IMR-90 (cell line): ENCODE measurements around the gene F2RL3. TPM values are rescaled to one million over a fixed set of nuclear protein-coding genes. Genes with fewer than 3 reads are reported as not detected.

Experiments
- ATAC-seq: fragments of 200-7000 bp; cut with Tn5 transposase; 2 replicates; pipeline ENCODE4 v1.9.1; 2020; ENCODE audit warnings: low read depth, mild to moderate bottlenecking, moderate library complexity
- BruUV-seq: library from RNA; stranded (reverse); fragments of 400-500 nt; replicated peaks from 2 replicates; lab custom pipeline; 2021; lab: Mats Ljungman, UMichigan
- CTCF ChIA-PET: fragments of 300-600 bp; formaldehyde crosslinking; extraction: SDS; loops from one replicate; lab custom pipeline; 2021; ENCODE audit warnings: antibody characterized with exemption; lab: Yijun Ruan, JAX
- POLR2A ChIA-PET: fragments of 300-600 bp; sonication (Branson Sonifier 250); formaldehyde crosslinking; loops from one replicate; lab custom pipeline; 2022; ENCODE audit warnings: antibody characterized with exemption; ENCODE audit not compliant: unreplicated experiment; lab: Charles Lee
- DNase-seq: peaks from one replicate; pipeline ENCODE4 v3.0.0; 2013
- H2AFZ ChIP-seq: replicated peaks from 2 replicates; pipeline ENCODE3; 2013; ENCODE audit warnings: low read length, mild to moderate bottlenecking; ENCODE audit not compliant: poor library complexity
- H2AK5ac ChIP-seq: 2 replicates; pipeline ENCODE4 v1.6.1; 2013; ENCODE audit warnings: low read depth, low read length, inconsistent platforms
- H2AK9ac ChIP-seq: replicated peaks from 2 replicates; pipeline ENCODE3; 2013; ENCODE audit warnings: mild to moderate bottlenecking, low read depth, low read length, moderate library complexity; ENCODE audit not compliant: poor library complexity
- H2BK120ac ChIP-seq: 2 replicates; pipeline ENCODE4 v1.6.1; 2013; ENCODE audit warnings: low read depth, low read length, inconsistent platforms
- H2BK15ac ChIP-seq: 3 replicates; pipeline ENCODE4 v1.6.1; 2013; ENCODE audit warnings: low read depth, low read length, inconsistent platforms
- H2BK20ac ChIP-seq: 2 replicates; pipeline ENCODE4 v1.6.1; 2013; ENCODE audit warnings: low read depth, mild to moderate bottlenecking, inconsistent platforms, low read length, moderate library complexity
- H2BK5ac ChIP-seq: 2 replicates; pipeline ENCODE4 v1.6.1; 2013; ENCODE audit warnings: mild to moderate bottlenecking, low read depth, low read length, inconsistent platforms; ENCODE audit not compliant: poor library complexity, severe bottlenecking
- H3K14ac ChIP-seq: replicated peaks from 2 replicates; pipeline ENCODE4 v1.6.1; 2013; ENCODE audit warnings: low read depth, low read length, inconsistent platforms
- H3K18ac ChIP-seq: 2 replicates; pipeline ENCODE4 v1.6.1; 2013; ENCODE audit warnings: low read depth, low read length, control low read depth
- H3K23ac ChIP-seq: 2 replicates; pipeline ENCODE4 v1.6.1; 2013; ENCODE audit warnings: low read depth, low read length, inconsistent platforms
- H3K27ac ChIP-seq: 2 replicates; pipeline ENCODE4 v1.5.1; 2013; ENCODE audit warnings: mild to moderate bottlenecking, control low read depth, low read length; ENCODE audit not compliant: insufficient read depth
- H3K27me3 ChIP-seq: 2 replicates; pipeline ENCODE4 v1.6.1; 2013; ENCODE audit warnings: low read length; ENCODE audit not compliant: control insufficient read depth, insufficient read depth
- H3K36me3 ChIP-seq: 2 replicates; pipeline ENCODE4 v1.6.1; 2013; ENCODE audit warnings: low read length, mixed read lengths; ENCODE audit not compliant: control insufficient read depth, insufficient read depth
- H3K4ac ChIP-seq: 2 replicates; pipeline ENCODE4 v1.6.1; 2013; ENCODE audit warnings: low read depth, low read length, inconsistent platforms
- H3K4me1 ChIP-seq: 2 replicates; pipeline ENCODE4 v1.6.1; 2013; ENCODE audit warnings: low read length, mixed read lengths; ENCODE audit not compliant: control insufficient read depth, insufficient read depth
- H3K4me2 ChIP-seq: 2 replicates; pipeline ENCODE4 v1.6.1; 2013; ENCODE audit warnings: low read depth, mild to moderate bottlenecking, control low read depth, low read length, moderate library complexity
- H3K4me3 ChIP-seq: 2 replicates; pipeline ENCODE4 v1.5.1; 2013; ENCODE audit warnings: low read depth, mild to moderate bottlenecking, control low read depth, low read length, moderate library complexity; ENCODE audit not compliant: insufficient read depth
- H3K56ac ChIP-seq: 2 replicates; pipeline ENCODE4 v1.6.1; 2013; ENCODE audit warnings: low read length, inconsistent platforms; ENCODE audit not compliant: insufficient read depth; ENCODE audit errors: extremely low read depth
- H3K79me1 ChIP-seq, 2 experiments: 2 replicates each; pipeline ENCODE4 v1.6.1; 2013; ENCODE audit warnings: low read length in 2 of 2, inconsistent platforms in 1 of 2, low read depth in 1 of 2
- H3K9ac ChIP-seq: 2 replicates; pipeline ENCODE4 v1.6.1; 2013; ENCODE audit warnings: low read depth, low read length, control low read depth
- H3K9me1 ChIP-seq: 2 replicates; pipeline ENCODE4 v1.6.1; 2013; ENCODE audit warnings: low read length, inconsistent platforms; ENCODE audit not compliant: insufficient read depth
- H3K9me3 ChIP-seq: 2 replicates; pipeline ENCODE4 v1.6.1; 2013; ENCODE audit warnings: low read length; ENCODE audit not compliant: control insufficient read depth, insufficient read depth
- H4K20me1 ChIP-seq: 2 replicates; pipeline ENCODE4 v1.6.1; 2013; ENCODE audit warnings: low read length, inconsistent platforms; ENCODE audit not compliant: insufficient read depth
- H4K5ac ChIP-seq: 2 replicates; pipeline ENCODE4 v1.6.1; 2013; ENCODE audit warnings: mild to moderate bottlenecking, low read depth, low read length, control low read depth
- H4K8ac ChIP-seq, 2 experiments: 2 replicates each; pipeline ENCODE4 v1.6.1; 2013; ENCODE audit warnings: low read depth in 2 of 2, low read length in 2 of 2, control low read depth in 1 of 2, inconsistent platforms in 1 of 2
- H4K91ac ChIP-seq: 2 replicates; pipeline ENCODE4 v1.6.1; 2013; ENCODE audit warnings: low read depth, low read length, inconsistent platforms; ENCODE audit not compliant: insufficient read depth
- BHLHE40 ChIP-seq: fragments of 150-350 bp; IDR thresholded peaks from 2 replicates; pipeline ENCODE4 v1.6.1; 2016; ENCODE audit warnings: mild to moderate bottlenecking, low read depth, low read length
- CEBPB ChIP-seq: IDR thresholded peaks from 2 replicates; pipeline ENCODE4 v1.6.1; 2012; ENCODE audit warnings: low read depth, low read length, improper control_type of control experiment
- CHD1 ChIP-seq: IDR thresholded peaks from 2 replicates; pipeline ENCODE4 v1.6.1; 2012; ENCODE audit warnings: low read depth, low read length, improper control_type of control experiment
- CTCF ChIP-seq: conservative IDR thresholded peaks from 2 replicates; pipeline ENCODE4 v1.5.1; 2012; ENCODE audit warnings: mild to moderate bottlenecking, low read depth, low read length, improper control_type of control experiment
- FOS ChIP-seq: fragments of 150-350 bp; IDR thresholded peaks from 2 replicates; pipeline ENCODE4 v1.6.1; 2016; ENCODE audit warnings: low read depth, low read length
- MAFK ChIP-seq: IDR thresholded peaks from 2 replicates; pipeline ENCODE4 v1.6.1; 2012; ENCODE audit warnings: low read depth, low read length, improper control_type of control experiment
- NFE2L2 ChIP-seq: fragments of 150-350 bp; IDR thresholded peaks from 2 replicates; pipeline ENCODE4 v1.6.1; 2016; ENCODE audit warnings: low read depth, mild to moderate bottlenecking, low read length
- POLR2A ChIP-seq: IDR thresholded peaks from 2 replicates; pipeline ENCODE4 v1.6.1; 2012; ENCODE audit warnings: mild to moderate bottlenecking, low read depth, low read length
- RCOR1 ChIP-seq: IDR thresholded peaks from 2 replicates; pipeline ENCODE4 v1.6.1; 2012; ENCODE audit warnings: mild to moderate bottlenecking, low read length, improper control_type of control experiment; ENCODE audit not compliant: insufficient replicate concordance
- RFX5 ChIP-seq: IDR thresholded peaks from 2 replicates; pipeline ENCODE4 v1.8.0; 2012; ENCODE audit warnings: low read depth, mild to moderate bottlenecking, low read length, moderate library complexity
- USF2 ChIP-seq: fragments of 150-350 bp; IDR thresholded peaks from 2 replicates; pipeline ENCODE4 v1.6.1; 2017; ENCODE audit warnings: mild to moderate bottlenecking, antibody characterized with exemption, low read length, low read depth
- whole genome bisulfite sequencing, 2 experiments: methylation state at CpG; one replicate each; pipeline versions ENCODE4 v1.1.5 to v1.1.7; 2013; ENCODE audit warnings: missing lambda C conversion rate in 2 of 2; ENCODE audit not compliant: insufficient read length in 1 of 2; ENCODE audit errors: extremely low coverage in 2 of 2; 5-methylcytosine and 5-hydroxymethylcytosine counted together
- dilution Hi-C: fragments of 300-500 bp; cut with HindIII; formaldehyde crosslinking; loops from one replicate; pipeline ENCODE4 v1.14.3; 2018; ENCODE audit warnings: low sequenced_read_pairs; ENCODE audit not compliant: unreplicated experiment
- in situ Hi-C: fragments of 300-500 bp; cut with MboI; formaldehyde crosslinking; loops from 3 replicates; pipeline ENCODE4 v1.14.3; 2019; ENCODE audit warnings: low sequenced_read_pairs, inconsistent platforms, mixed read lengths
- intact Hi-C: fragments of 100-400 bp; cut with micrococcal nuclease; formaldehyde crosslinking; loops from 2 replicates; pipeline ENCODE4 v1.10.0; 2022
- polyA plus RNA-seq, 3 experiments: library from polyadenylated mRNA; depleted of rRNA; stranded (reverse); fragments of >200 nt; gene quantifications; 2 replicates each; pipeline ENCODE4 v1.2.3, GENCODE V29; 2012; ENCODE audit warnings: low replicate concordance in 1 of 3
- total RNA-seq: library from RNA; depleted of rRNA; stranded (reverse); fragments of >200 nt; gene quantifications from 2 replicates; pipeline ENCODE4 v1.2.3, GENCODE V29; 2012

Gene F2RL3
- total and polyA plus RNA-seq, 2 of the 4 experiments (the other 2 are of a cell fraction), result 0.03 TPM; not detected in 1

DNA sequence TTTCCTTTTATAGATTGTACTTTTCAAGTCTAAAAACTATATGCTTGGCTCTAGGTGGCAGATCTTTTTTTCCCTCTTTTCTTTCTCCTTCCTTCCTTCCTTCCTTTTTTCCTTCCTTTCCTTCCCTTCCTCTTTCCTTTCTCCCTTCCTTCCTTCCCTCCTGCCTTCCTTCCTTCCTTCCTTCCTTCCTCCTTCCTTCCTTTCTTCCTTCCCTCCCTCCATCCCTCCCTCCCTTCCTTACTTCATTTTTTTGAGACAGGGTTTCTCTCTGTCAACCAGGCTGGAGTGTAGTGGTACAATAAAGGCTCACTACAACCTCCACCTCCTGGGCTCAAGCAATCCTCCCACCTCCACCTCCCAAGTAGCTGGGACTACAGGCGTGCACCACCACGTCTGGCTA lies 48.1 kb downstream of the F2RL3 start:
- dilution Hi-C loops, result no loop called here
- H3K9me1 ChIP-seq, result no peaks in the 10 kb centered on the region
- no peak overlapping the region for H3K18ac ChIP-seq
- no peaks in the 10 kb centered on the region for H3K36me3 ChIP-seq
- H2BK15ac ChIP-seq, result no peak overlapping the region
- no peak overlapping the region for H2BK120ac ChIP-seq
- no peak overlapping the region for H3K27ac ChIP-seq
- no peak overlapping the region for H3K4ac ChIP-seq
- H2BK5ac ChIP-seq, result no peak overlapping the region
- H3K4me1 ChIP-seq, result no peaks in the 10 kb centered on the region
- ATAC-seq, result no peak
- no TSS peak for BruUV-seq
- H2AK9ac ChIP-seq, result no peak overlapping the region
- no peak for DNase-seq
- H4K20me1 ChIP-seq, result no peaks in the 10 kb centered on the region
- intact Hi-C loops, result no loop called here
- H3K14ac ChIP-seq, result no peak overlapping the region
- no peak for TF ChIP-seq RCOR1
- TF ChIP-seq BHLHE40, result no peak
- no peak for TF ChIP-seq MAFK
- TF ChIP-seq CTCF, result no peak
- no peak for TF ChIP-seq NFE2L2
- TF ChIP-seq FOS, result no peak
- TF ChIP-seq USF2, result no peak
- no peak for TF ChIP-seq CHD1
- no peak for TF ChIP-seq CEBPB
- TF ChIP-seq POLR2A, result no peak
- no peak for TF ChIP-seq RFX5
- H3K9me3 ChIP-seq, result no peaks in the 10 kb centered on the region
- no peak overlapping the region for H2BK20ac ChIP-seq
- no peak overlapping the region for H4K5ac ChIP-seq
- no peak overlapping the region for H3K9ac ChIP-seq
- no peak overlapping the region for H3K4me2 ChIP-seq
- no peak overlapping the region for H3K56ac ChIP-seq
- in situ Hi-C loops, result no loop called here
- H2AFZ ChIP-seq, result no peak overlapping the region
- CTCF ChIA-PET, result no interaction called here
- no peaks in the 10 kb centered on the region; the same call in 1 of the 2 replicates for H3K27me3 ChIP-seq
- POLR2A ChIA-PET, result no interaction called here
- no peak overlapping the region for H3K23ac ChIP-seq
- no peak overlapping the region for H4K91ac ChIP-seq
- H2AK5ac ChIP-seq, result no peak overlapping the region
- H4K8ac ChIP-seq, result no peak overlapping the region
- no CpG with 5 or more reads among the region's 2 CpGs for WGBS, 2 experiments
- no peaks in the 10 kb centered on the region for H3K79me1 ChIP-seq
- no peak overlapping the region for H3K4me3 ChIP-seq
